Islet precursor cell (in vitro differentiated cells): ENCODE results near the gene SLC25A42.
"Not testable (repeated sequence)": the region's sequence is repeated elsewhere in the genome, so short reads cannot be mapped to it uniquely, and the experiment has no call there.

ENCODE experiments used
- DNase-seq: peaks from one replicate; pipeline ENCODE4 v3.0.0-alpha.2; 2018

Gene SLC25A42

GRCh38 chr19:19063183-19064097 is at the start of gene SLC25A42:
Gene SLC25A42 (plus strand): TSS chr19:19063994. CDS start chr19:19096125, 32,131 bp downstream.
- peak; percentile 100 for DNase-seq

GRCh38 chr19:19021115-19021514 is 42.7 kb upstream of the SLC25A42 start:
- no peak for DNase-seq

- DNase-seq: no peak
Observed at GRCh38 chr19:19022380-19022961, 41.3 kb upstream of the SLC25A42 start.

- not testable (repeated sequence) for DNase-seq
Observed at GRCh38 chr19:19023376-19023775, 40.4 kb upstream of the SLC25A42 start.

GRCh38 chr19:19025861-19026260 is 37.9 kb upstream of the SLC25A42 start:
- DNase-seq: no peak

GRCh38 chr19:19026299-19026971 is 37.4 kb upstream of the SLC25A42 start:
- DNase-seq: no peak

GRCh38 chr19:19027228-19027627 is 36.6 kb upstream of the SLC25A42 start:
- no peak for DNase-seq

- no peak for DNase-seq
Observed at GRCh38 chr19:19028526-19028925, 35.3 kb upstream of the SLC25A42 start.

GRCh38 chr19:19031891-19032290 is 31.9 kb upstream of the SLC25A42 start:
- no peak for DNase-seq

GRCh38 chr19:19032420-19033175 is 31.2 kb upstream of the SLC25A42 start:
- DNase-seq: peak; percentile 98

GRCh38 chr19:19033176-19033425 is 30.7 kb upstream of the SLC25A42 start:
- no peak for DNase-seq

- DNase-seq: peak; percentile 96
Observed at GRCh38 chr19:19033426-19034203, 30.2 kb upstream of the SLC25A42 start, which contains the start of the genes ARMC6 and SUGP2. Gene ARMC6 (plus strand): TSS chr19:19033603. CDS start chr19:19034210, 607 bp downstream. Gene SUGP2 (minus strand): TSS chr19:19033517. CDS start chr19:19031071, 2,446 bp downstream.

- DNase-seq: peak; percentile 83
Observed at GRCh38 chr19:19034204-19034624, 29.6 kb upstream of the SLC25A42 start.

GRCh38 chr19:19039901-19040300 is 23.9 kb upstream of the SLC25A42 start:
- no peak for DNase-seq

- DNase-seq: no peak
Observed at GRCh38 chr19:19040417-19040816, 23.4 kb upstream of the SLC25A42 start.

- DNase-seq: no peak
Observed at GRCh38 chr19:19042732-19043280, 21.0 kb upstream of the SLC25A42 start.

- no peak for DNase-seq
Observed at GRCh38 chr19:19043481-19043880, 20.3 kb upstream of the SLC25A42 start.

- DNase-seq: no peak
Observed at GRCh38 chr19:19043881-19044280, 19.9 kb upstream of the SLC25A42 start.

- DNase-seq: no peak
Observed at GRCh38 chr19:19049406-19049805, 14.4 kb upstream of the SLC25A42 start.

- DNase-seq: no peak
Observed at GRCh38 chr19:19050104-19050503, 13.7 kb upstream of the SLC25A42 start.

- DNase-seq: no peak
Observed at GRCh38 chr19:19050731-19051130, 13.1 kb upstream of the SLC25A42 start.
